Activated naive CD8-positive, alpha-beta T cell treated with anti-CD3 and anti-CD28 coated beads, Interleukin-2, amount 10 ng/mL, durations not matched to agents 7 days and 5 days (primary cell): Measurements from ENCODE around the gene STAT1. TPM values are rescaled to one million over a fixed set of nuclear protein-coding genes. Genes with fewer than 3 reads are reported as not detected.

Experiments
- ATAC-seq: fragments of 150-1000 bp; cut with Tn5 transposase; one replicate; pipeline ENCODE4 v1.10.0; 2021; ENCODE audit warnings: low read depth, moderate library complexity
- POLR2A ChIA-PET: fragments of 350-600 bp; sonication (Branson Sonifier 250); formaldehyde crosslinking; loops from one replicate; lab custom pipeline; 2021; ENCODE audit warnings: antibody characterized with exemption; lab: Charles Lee
- DNase-seq: peaks from one replicate; pipeline ENCODE4 v3.0.0; 2021
- H3K27ac Mint-ChIP-seq: one replicate; pipeline ENCODE4 v1.8.0; 2022; ENCODE audit warnings: mild to moderate bottlenecking, mixed read lengths
- H3K27me3 Mint-ChIP-seq: one replicate; pipeline ENCODE4 v1.8.0; 2022; ENCODE audit warnings: mild to moderate bottlenecking, moderate library complexity, mixed read lengths
- H3K36me3 Mint-ChIP-seq: one replicate; pipeline ENCODE4 v1.8.0; 2021; ENCODE audit warnings: mild to moderate bottlenecking, mixed read lengths
- H3K4me1 Mint-ChIP-seq: one replicate; pipeline ENCODE4 v1.8.0; 2021; ENCODE audit warnings: mixed read lengths
- H3K4me3 Mint-ChIP-seq: one replicate; pipeline ENCODE4 v1.8.0; 2022; ENCODE audit warnings: mild to moderate bottlenecking, moderate library complexity, mixed read lengths
- H3K9me3 Mint-ChIP-seq: one replicate; pipeline ENCODE4 v1.8.0; 2021; ENCODE audit warnings: mixed read lengths
- total RNA-seq, 2 experiments: library from RNA; stranded (reverse); gene quantifications; one replicate each; pipeline ENCODE4 v1.2.3, GENCODE V29; 2021

The STAT1 gene
- total RNA-seq, 2 experiments from 2014 or later = 544 to 571 TPM

GRCh38 chr2:190959911-190960788 is 53.8 kb downstream of the STAT1 start:
- POLR2A ChIA-PET = interaction anchor here (0.7 to 2.0 kb wide), 4 partner anchors 12 to 115 kb away, joined by 3 to 9 read pairs (median 6); partner anchors contain the start of gene GLS
- Mint-ChIP-seq H3K36me3 (peaks cover 48% of the 10 kb centered on the region), H3K27me3 (no peaks in the 10 kb centered on the region), H3K9me3 (peaks cover 7% of the 10 kb centered on the region), H3K4me1 (peaks cover 31% of the 10 kb centered on the region), H3K4me3 (no peak overlapping the region), H3K27ac (no peak overlapping the region)
- DNase-seq (no peak), ATAC-seq (peak; percentile 9)

DNA sequence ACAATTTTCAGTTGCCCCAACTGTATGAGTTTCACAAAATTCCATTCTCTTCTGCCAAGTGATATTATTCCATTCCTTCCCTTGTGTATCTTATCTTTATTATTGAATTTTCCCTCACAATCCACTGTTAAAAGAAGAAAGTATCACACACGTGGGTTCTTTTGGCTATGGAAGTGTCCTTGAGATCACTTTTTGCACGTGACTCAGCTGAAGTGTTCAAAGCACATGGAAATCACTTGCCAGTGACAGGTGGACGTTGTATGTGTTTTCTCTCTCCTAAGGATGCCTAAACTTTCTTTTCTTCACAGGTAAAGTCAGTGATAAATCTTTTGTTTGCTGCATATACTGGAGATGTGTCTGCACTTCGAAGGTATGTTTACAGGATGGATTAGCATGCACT is 60.7 kb downstream of the STAT1 start:
- POLR2A ChIA-PET = no interaction called here
- H3K27me3 Mint-ChIP-seq = no peaks in the 10 kb centered on the region
- no peak overlapping the region for H3K27ac Mint-ChIP-seq
- no peak for DNase-seq
- peaks cover 2% of the 10 kb centered on the region for H3K4me1 Mint-ChIP-seq
- ATAC-seq = no peak
- H3K9me3 Mint-ChIP-seq = peaks cover 7% of the 10 kb centered on the region
- no peak overlapping the region for H3K4me3 Mint-ChIP-seq
- H3K36me3 Mint-ChIP-seq = peaks cover 20% of the 10 kb centered on the region

GRCh38 chr2:190950566-190950991 is 63.4 kb downstream of the STAT1 start:
- no peak for DNase-seq
- H3K4me3 Mint-ChIP-seq = no peak overlapping the region
- H3K36me3 Mint-ChIP-seq = no peaks in the 10 kb centered on the region
- no peaks in the 10 kb centered on the region for H3K9me3 Mint-ChIP-seq
- H3K4me1 Mint-ChIP-seq = peaks cover 8% of the 10 kb centered on the region
- POLR2A ChIA-PET = no interaction called here
- no peak overlapping the region for H3K27ac Mint-ChIP-seq
- H3K27me3 Mint-ChIP-seq = no peaks in the 10 kb centered on the region
- no peak for ATAC-seq

DNA sequence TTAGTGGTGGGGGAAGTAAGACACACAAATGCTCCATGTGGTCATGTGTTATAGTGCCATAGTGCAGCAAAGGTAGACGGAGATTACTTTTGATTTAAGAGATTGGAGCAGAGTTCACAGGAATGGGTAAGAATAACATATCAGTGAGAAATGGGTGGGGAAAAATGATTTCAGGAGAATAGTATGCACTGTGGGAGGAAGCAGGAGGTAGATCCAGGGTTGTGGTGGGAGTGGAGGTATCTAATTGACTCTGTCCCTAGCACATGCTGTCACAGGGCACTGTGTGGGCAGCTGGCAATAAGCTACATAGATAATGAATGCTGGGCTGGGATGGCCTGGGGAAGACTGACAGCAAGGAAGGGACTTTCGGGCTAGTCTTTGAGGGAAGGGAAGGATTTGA is 65.3 kb downstream of the STAT1 start:
- DNase-seq (no peak), ATAC-seq (no peak)
- H3K27me3 Mint-ChIP-seq = no peaks in the 10 kb centered on the region
- POLR2A ChIA-PET = interaction anchor here (1.3 to 1.5 kb wide), 3 partner anchors 9 to 67 kb away, joined by 6 to 9 read pairs (median 7); no protein-coding TSS in a partner anchor
- no peak overlapping the region for H3K4me3 Mint-ChIP-seq
- no peaks in the 10 kb centered on the region for H3K36me3 Mint-ChIP-seq
- peaks cover 8% of the 10 kb centered on the region for H3K4me1 Mint-ChIP-seq
- H3K27ac Mint-ChIP-seq = no peak overlapping the region
- no peaks in the 10 kb centered on the region for H3K9me3 Mint-ChIP-seq

GRCh38 chr2:190947711-190948251 is 66.2 kb downstream of the STAT1 start:
- ATAC-seq = peak; percentile 67
- Mint-ChIP-seq H3K9me3 (no peaks in the 10 kb centered on the region), H3K4me3 (peak overlapping the region; percentile 51)

DNA sequence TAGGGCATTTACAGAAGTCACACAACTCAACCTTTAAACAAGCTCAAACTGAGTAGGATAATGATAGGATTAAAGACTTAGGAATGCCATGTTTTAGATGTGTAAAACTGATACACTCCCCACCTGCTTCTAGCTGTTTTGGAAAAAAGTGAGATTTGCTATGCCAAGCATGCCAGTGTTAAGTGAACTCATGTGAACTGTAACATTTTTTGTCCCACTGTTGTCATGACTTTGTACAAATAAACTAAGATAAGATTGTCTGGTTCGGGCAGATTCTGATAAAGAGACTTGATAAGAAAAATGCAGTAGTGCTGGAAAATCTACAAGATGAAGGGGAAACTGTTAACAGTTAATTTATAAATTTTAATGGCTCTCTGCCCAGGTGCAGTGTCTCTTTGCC is 66.8 kb downstream of the STAT1 start:
- H3K36me3 Mint-ChIP-seq = no peaks in the 10 kb centered on the region
- ATAC-seq = no peak
- H3K27ac Mint-ChIP-seq = no peak overlapping the region
- no peaks in the 10 kb centered on the region for H3K27me3 Mint-ChIP-seq
- POLR2A ChIA-PET = interaction anchor here (0.8 to 1.6 kb wide), 6 partner anchors 11 to 96 kb away, joined by 3 to 9 read pairs (median 6); no protein-coding TSS in a partner anchor
- H3K4me3 Mint-ChIP-seq = no peak overlapping the region
- H3K4me1 Mint-ChIP-seq = peaks cover 8% of the 10 kb centered on the region
- no peaks in the 10 kb centered on the region for H3K9me3 Mint-ChIP-seq
- DNase-seq = no peak

More at GRCh38 chr2:190947711-190948251, 66.2 kb downstream of the STAT1 start:
- POLR2A ChIA-PET = interaction anchor here (0.8 to 1.5 kb wide), 5 partner anchors 10 to 97 kb away, joined by 3 to 9 read pairs (median 7); no protein-coding TSS in a partner anchor
- peaks cover 8% of the 10 kb centered on the region for H3K4me1 Mint-ChIP-seq
- no peaks in the 10 kb centered on the region for H3K27me3 Mint-ChIP-seq
- no peaks in the 10 kb centered on the region for H3K36me3 Mint-ChIP-seq
- peak overlapping the region; percentile 7 for H3K27ac Mint-ChIP-seq
- DNase-seq = no peak

DNA sequence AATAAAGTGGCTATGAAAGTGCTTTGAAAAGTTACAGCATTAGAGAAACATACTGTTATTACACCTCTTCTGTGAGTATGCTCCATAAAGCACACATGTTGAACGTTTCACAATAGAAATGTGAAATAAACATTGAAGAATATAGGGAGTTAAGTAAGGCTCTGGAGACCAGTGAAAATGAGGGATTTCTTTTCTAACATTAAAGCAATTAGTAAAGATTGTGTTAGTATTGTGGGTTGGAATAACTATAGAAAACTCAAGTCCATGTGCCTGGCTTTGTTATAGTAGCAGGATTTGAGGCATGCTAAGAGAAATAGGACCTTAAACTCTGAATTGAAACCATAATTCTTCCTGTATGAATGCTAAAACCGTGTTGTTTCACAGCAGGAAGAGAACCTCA is 70.3 kb downstream of the STAT1 start:
- DNase-seq (no peak), ATAC-seq (no peak)
- Mint-ChIP-seq H3K4me3 (no peak overlapping the region), H3K27ac (no peak overlapping the region), H3K27me3 (no peaks in the 10 kb centered on the region), H3K4me1 (peaks cover 8% of the 10 kb centered on the region), H3K9me3 (no peaks in the 10 kb centered on the region), H3K36me3 (peaks cover 1% of the 10 kb centered on the region)
- POLR2A ChIA-PET = no interaction called here

- DNase-seq (no peak), ATAC-seq (no peak)
- Mint-ChIP-seq H3K27ac (no peak overlapping the region), H3K9me3 (no peaks in the 10 kb centered on the region), H3K36me3 (peaks cover 1% of the 10 kb centered on the region), H3K4me3 (no peak overlapping the region), H3K4me1 (peaks cover 5% of the 10 kb centered on the region), H3K27me3 (no peaks in the 10 kb centered on the region)
- POLR2A ChIA-PET = no interaction called here
These were observed 71.3 kb downstream of the STAT1 start for GRCh38 chr2:190942697-190943096.

DNA sequence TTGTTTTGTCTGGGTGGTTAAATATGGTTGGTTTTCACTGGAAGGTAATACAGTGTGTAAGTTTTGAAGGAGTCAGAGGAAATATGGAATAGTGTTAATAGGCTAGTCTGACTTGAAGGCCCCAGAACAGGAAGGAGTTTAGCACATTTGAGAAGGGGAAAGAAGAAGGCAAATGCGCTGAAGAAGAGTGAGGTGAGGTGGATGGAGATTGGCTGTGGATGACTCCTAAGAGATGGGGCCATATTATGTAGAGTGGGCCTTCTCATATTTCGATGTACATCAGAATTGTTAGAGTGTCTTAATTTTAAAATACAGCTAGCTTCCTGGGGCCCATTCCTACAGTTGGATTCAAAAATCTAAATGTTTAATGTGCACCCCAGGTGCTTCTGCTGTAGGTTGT is 72.4 kb downstream of the STAT1 start:
- POLR2A ChIA-PET = no interaction called here
- no peak for DNase-seq

GRCh38 chr2:190940454-190940853 is 73.5 kb downstream of the STAT1 start:
- Mint-ChIP-seq H3K4me1 (no peaks in the 10 kb centered on the region), H3K4me3 (no peak overlapping the region), H3K27me3 (no peaks in the 10 kb centered on the region), H3K9me3 (no peaks in the 10 kb centered on the region), H3K36me3 (peaks cover 5% of the 10 kb centered on the region), H3K27ac (no peak overlapping the region)
- ATAC-seq (no peak), DNase-seq (no peak)
- POLR2A ChIA-PET = no interaction called here

More for the DNA sequence above, 72.4 kb downstream of the STAT1 start:
- Mint-ChIP-seq H3K4me1 (no peaks in the 10 kb centered on the region), H3K9me3 (no peaks in the 10 kb centered on the region), H3K27me3 (no peaks in the 10 kb centered on the region), H3K4me3 (no peak overlapping the region), H3K36me3 (peaks cover 1% of the 10 kb centered on the region), H3K27ac (no peak overlapping the region)
- no peak for ATAC-seq

GRCh38 chr2:190938771-190939335 is 75.1 kb downstream of the STAT1 start:
- ATAC-seq (no peak), DNase-seq (no peak)
- Mint-ChIP-seq H3K27ac (no peak overlapping the region), H3K4me1 (peaks cover 2% of the 10 kb centered on the region), H3K9me3 (no peaks in the 10 kb centered on the region), H3K4me3 (no peak overlapping the region), H3K27me3 (no peaks in the 10 kb centered on the region), H3K36me3 (peaks cover 10% of the 10 kb centered on the region)
- POLR2A ChIA-PET = no interaction called here

DNA sequence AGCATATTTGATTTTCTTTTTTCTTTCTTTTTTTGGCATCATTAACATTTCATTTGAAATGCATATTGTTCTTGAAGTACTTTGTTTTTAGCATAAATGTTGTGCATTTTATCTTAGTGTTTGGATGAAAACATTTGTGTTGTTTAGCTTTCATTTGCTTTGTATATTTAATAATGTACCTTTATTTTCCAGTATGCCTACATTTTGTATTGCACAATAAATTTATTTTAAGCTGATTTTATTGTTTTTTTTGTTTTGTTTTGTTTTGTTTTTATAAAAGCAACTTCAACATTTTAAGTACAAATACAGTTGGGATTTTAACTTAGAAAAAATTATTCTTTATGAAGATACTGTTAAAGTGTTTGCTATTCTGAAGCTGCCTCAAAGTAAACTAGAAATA is 78.9 kb downstream of the STAT1 start:
- DNase-seq (no peak), ATAC-seq (no peak)

GRCh38 chr2:190933361-190933760 is 80.6 kb downstream of the STAT1 start:
- Mint-ChIP-seq H3K4me1 (peaks cover 4% of the 10 kb centered on the region), H3K27me3 (no peaks in the 10 kb centered on the region), H3K36me3 (peaks cover 26% of the 10 kb centered on the region), H3K27ac (no peak overlapping the region), H3K9me3 (no peaks in the 10 kb centered on the region), H3K4me3 (no peak overlapping the region)
- DNase-seq = no peak
- POLR2A ChIA-PET = no interaction called here
- ATAC-seq = no peak

More for the DNA sequence above, 78.9 kb downstream of the STAT1 start:
- H3K9me3 Mint-ChIP-seq = no peaks in the 10 kb centered on the region
- peaks cover 4% of the 10 kb centered on the region for H3K4me1 Mint-ChIP-seq
- no peak overlapping the region for H3K27ac Mint-ChIP-seq
- H3K36me3 Mint-ChIP-seq = peaks cover 21% of the 10 kb centered on the region
- POLR2A ChIA-PET = no interaction called here
- H3K4me3 Mint-ChIP-seq = no peak overlapping the region
- no peaks in the 10 kb centered on the region for H3K27me3 Mint-ChIP-seq
